DMS 273 treated with DMSO at 0.1 percent for 48 hours (cell line): ENCODE measurements around the gene MPP4.

Experiments used
- DNase-seq: peaks from one replicate; lab custom pipeline; 2025; lab: John Stamatoyannopoulos, UW

MPP4 gene

DNA sequence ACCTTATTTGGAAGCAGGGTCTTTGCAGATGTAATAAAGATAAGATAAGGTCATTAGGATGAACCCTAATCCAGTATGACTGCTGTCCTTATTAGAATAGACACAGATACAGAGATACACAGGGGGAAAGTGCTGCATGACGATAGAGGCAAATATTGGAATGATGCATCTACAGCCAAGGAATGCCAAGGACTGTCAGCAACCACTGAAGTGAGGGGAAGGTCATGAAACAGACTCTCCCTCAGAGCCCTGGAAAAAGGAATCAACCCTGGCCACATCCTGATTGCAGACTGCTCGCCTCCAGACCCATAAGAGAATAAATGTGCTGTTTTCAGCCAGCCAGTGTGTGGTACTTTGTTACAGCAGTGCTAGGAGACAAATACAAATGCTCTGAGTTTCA lies 69.9 kb downstream of the MPP4 start:
- DNase-seq: no peak

DNA sequence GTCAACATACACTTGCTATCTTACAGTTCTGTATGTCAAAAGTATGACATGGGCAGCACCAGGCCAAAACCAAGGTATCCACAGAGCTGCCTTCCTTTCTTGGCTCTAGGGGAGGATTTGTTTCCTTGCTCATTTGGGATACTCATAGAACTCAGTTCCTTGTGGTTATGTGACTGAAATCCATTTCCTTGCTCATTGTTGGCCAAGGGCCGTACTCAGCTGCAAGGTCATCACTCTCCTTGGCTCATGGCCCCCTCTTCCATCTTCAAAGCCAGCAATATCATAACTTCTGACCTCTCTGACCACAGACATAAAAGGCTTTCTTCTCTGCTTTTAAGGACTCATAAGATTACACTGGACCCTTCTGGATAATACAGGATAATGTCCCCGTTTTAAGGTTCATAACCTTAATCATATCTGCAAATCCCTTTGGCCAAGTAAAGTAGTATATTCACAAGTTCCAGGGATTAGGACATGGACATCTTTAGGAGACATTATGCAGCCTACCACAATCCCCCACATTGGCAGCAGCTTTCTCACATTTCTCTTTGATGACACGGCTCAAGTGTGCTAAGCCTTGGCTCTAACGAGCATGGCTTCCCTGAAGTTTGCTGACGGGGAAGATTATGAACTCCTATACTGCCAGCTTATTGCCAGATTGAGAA lies 76.0 kb downstream of the MPP4 start:
- DNase-seq: no peak

GRCh38 chr2:201621293-201621999 lies 77.0 kb downstream of the MPP4 start:
- no peak for DNase-seq

- no peak for DNase-seq
Measured at GRCh38 chr2:201618744-201619662, 79.4 kb downstream of the MPP4 start.

GRCh38 chr2:201608021-201608420 lies 90.4 kb downstream of the MPP4 start:
- DNase-seq: no peak

DNA sequence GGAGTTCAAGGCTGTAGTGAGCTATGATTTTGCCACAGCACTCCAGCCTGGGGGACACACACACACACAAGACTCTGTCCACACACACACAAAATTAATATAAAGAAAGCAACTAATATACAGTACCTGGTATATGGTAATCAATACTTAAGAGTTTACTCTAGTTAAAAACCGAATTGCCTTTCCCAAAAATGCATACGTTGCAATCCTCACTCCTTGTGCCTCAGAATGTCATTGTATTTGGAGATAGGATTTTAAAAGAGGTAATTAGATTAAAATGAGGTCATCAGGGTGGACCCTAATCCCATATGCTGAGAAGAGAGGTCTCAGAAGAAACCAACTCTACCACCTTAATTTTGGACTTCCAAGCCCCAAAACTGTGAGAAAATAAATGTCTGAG lies 90.9 kb downstream of the MPP4 start:
- DNase-seq: no peak

DNA sequence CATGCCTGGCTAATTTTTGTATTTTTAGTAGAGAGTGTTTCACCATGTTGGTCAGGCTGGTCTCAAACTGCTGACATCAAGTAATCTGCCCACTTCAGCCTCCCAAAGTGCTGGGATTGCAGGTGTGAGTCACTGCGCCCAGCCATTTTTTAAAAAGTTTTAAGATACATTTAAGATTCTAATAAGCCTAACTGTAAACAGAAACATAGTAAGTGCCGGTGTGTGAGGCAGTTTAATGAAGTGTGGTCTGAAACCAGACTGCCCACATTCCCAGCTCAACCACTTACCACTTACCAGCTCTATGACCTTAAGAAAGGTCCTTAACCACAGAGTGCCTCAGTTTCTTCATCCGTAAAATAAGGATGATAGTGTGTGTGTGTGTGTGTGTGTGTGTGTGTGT lies 97.5 kb downstream of the MPP4 start:
- DNase-seq: no peak

DNA sequence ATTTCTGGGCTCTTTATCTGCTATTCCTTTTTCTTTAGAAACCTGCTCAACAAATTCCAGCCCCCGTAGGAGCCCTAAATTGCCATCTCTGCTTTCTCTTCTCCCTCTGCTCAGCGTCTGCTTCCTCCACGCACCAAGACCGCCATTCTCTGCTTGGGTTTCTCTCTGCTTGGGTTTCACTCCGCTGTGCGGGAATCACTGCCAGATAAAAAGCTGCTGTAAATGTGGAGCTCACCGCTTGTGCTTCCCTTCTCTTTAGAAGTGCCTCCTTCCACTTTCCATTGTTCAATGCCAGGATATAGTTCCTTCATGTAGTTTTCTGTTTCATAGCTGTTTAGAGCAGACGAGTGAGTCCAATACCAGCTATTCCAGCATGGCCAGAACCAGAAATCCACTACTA lies 101.0 kb downstream of the MPP4 start:
- DNase-seq: no peak
